ENCODE data around the gene TPST1.

GRCh38 chr7:66245008-66245407 is 39.9 kb downstream of the TPST1 start:
- no peak for TF ChIP-seq CTCF (IDR thresholded peaks at IDR 0.05)
- no peak for TF ChIP-seq POLR2A (IDR thresholded peaks at IDR 0.05)

Data from Peyer's patch (tissue), 4 donors.